ENCODE results near the gene ZMYM1. TPM values are rescaled to one million over a fixed set of nuclear protein-coding genes. Genes with fewer than 3 reads are reported as not detected.

ZMYM1 gene
- total RNA-seq, 1 experiment from 2014 or later, result 29.4 TPM

GRCh38 chr1:35036621-35037020, 42.6 kb upstream of the ZMYM1 start:
- no CpG with 5 or more reads among the region's 4 CpGs for WGBS (ENCODE audit: extremely low coverage, insufficient read length, low lambda C conversion rate)
- H3K79me2 ChIP-seq (ENCODE audit: insufficient read depth, low read length), result no peaks in the 10 kb centered on the region; the same call in 1 of the 2 replicates
- no peak overlapping the region for H2BK5ac ChIP-seq (ENCODE audit: insufficient read length, low read length)
- no peak overlapping the region for H3K27ac ChIP-seq (ENCODE audit: insufficient read length, low read depth, low read length)
- no peaks in the 10 kb centered on the region for H4K20me1 ChIP-seq (ENCODE audit: control insufficient read depth, insufficient read depth, insufficient read length)
- Mint-ChIP-seq H3K27ac (no peak overlapping the region), H3K9me3 (peaks cover 18 to 19% of the 10 kb centered on the region in 2 experiments), H3K4me1 (no peaks in the 10 kb centered on the region), H3K4me3 (no peak overlapping the region), H3K27me3 (ENCODE audit: low read depth) (peaks cover 8% of the 10 kb centered on the region), H3K36me3 (ENCODE audit: insufficient read depth in 1 of 3, low read depth in 3 of 3) (peaks cover 0 to 15% (median 14%) of the 10 kb centered on the region in 3 experiments; a peak in 5 of 7 replicates)
- TF ChIP-seq CTCF (conservative IDR thresholded peaks at IDR 0.05), result no peak
- H3K4ac ChIP-seq (ENCODE audit: low read depth, low read length), result no peak overlapping the region
- no peak overlapping the region for H4K8ac ChIP-seq (replicated peaks; ENCODE audit: insufficient read length, low read depth, low read length)
- H3K23me2 ChIP-seq (ENCODE audit: insufficient read length, low read depth, low read length, poor library complexity, severe bottlenecking), result no peaks in the 10 kb centered on the region
- H3K4me1 ChIP-seq (ENCODE audit: insufficient read depth, low read length), result no peaks in the 10 kb centered on the region
- H2AK5ac ChIP-seq (ENCODE audit: insufficient read length, low read length), result no peak overlapping the region
- no peak overlapping the region for H2BK120ac ChIP-seq (ENCODE audit: low read depth, low read length, poor library complexity, severe bottlenecking)
- H4K5ac ChIP-seq (ENCODE audit: insufficient read length, low read depth, low read length), result no peak overlapping the region
- no peak overlapping the region for H3K14ac ChIP-seq (ENCODE audit: insufficient read depth, low read length)
- H3K27me3 ChIP-seq (ENCODE audit: insufficient read depth, low read length), result no peaks in the 10 kb centered on the region
- peaks cover 4% of the 10 kb centered on the region for H3K9me3 ChIP-seq (ENCODE audit: control insufficient read depth, low read depth, low read length)
- H4K91ac ChIP-seq (ENCODE audit: insufficient read length, low read depth, low read length), result no peak overlapping the region
- no peak overlapping the region for H3K9ac ChIP-seq (ENCODE audit: extremely low read depth, insufficient read length, low read length)
- no peak overlapping the region for H3K23ac ChIP-seq (ENCODE audit: insufficient read length, low read depth, low read length)
- DNase-seq, result no peak
- no peak overlapping the region for H2AFZ ChIP-seq (ENCODE audit: low read length)
- H3K79me1 ChIP-seq (ENCODE audit: insufficient read depth, low read depth, low read length, poor library complexity, severe bottlenecking), result no peaks in the 10 kb centered on the region
- no peak overlapping the region for H3K56ac ChIP-seq (ENCODE audit: insufficient read length, low read depth, low read length)
- no peak overlapping the region for H2BK12ac ChIP-seq (ENCODE audit: insufficient read length, low read depth, low read length)
- no peak overlapping the region for H2BK15ac ChIP-seq (ENCODE audit: low read depth, low read length)
- no peak overlapping the region for H3K4me2 ChIP-seq (ENCODE audit: insufficient read depth, insufficient read length, low read length)
- H2BK20ac ChIP-seq (ENCODE audit: low read depth, low read length, poor library complexity, severe bottlenecking), result no peak overlapping the region
- H3T11ph ChIP-seq (ENCODE audit: low read length), result no peak overlapping the region
- H3K18ac ChIP-seq (ENCODE audit: insufficient read length, low read depth, low read length), result no peak overlapping the region
